Body of pancreas (tissue), 4 donors: Measurements from ENCODE around the gene MICAL1. TPM values are rescaled to one million over a fixed set of nuclear protein-coding genes. Genes with fewer than 3 reads are reported as not detected.

Source experiments
- ATAC-seq: fragments of 150-250 bp; one replicate; pipeline ENCODE4 v1.9.1; 2016
- DNase-seq, 4 donors: peaks; one replicate each; pipeline ENCODE4 v3.0.0-alpha.2; 2019
- H3K27ac ChIP-seq, 4 donors: fragments of 200-600 bp; sonication (generic); 1 replicate in 3 of 4; 2 replicates in 1 of 4; pipeline versions ENCODE4 v1.5.1 to v1.6.1; 2016 to 2019; ENCODE audit warnings: mild to moderate bottlenecking in 1 of 4, mixed read lengths in 1 of 4, moderate library complexity in 1 of 4
- H3K27me3 ChIP-seq, 2 donors: fragments of 200-600 bp; sonication (generic); one replicate each; pipeline ENCODE4 v1.6.0; 2016; ENCODE audit warnings: mild to moderate bottlenecking in 1 of 2
- H3K36me3 ChIP-seq, 2 donors: fragments of 200-600 bp; sonication (generic); replicated peaks in 1 of 2; 2 replicates each; pipeline ENCODE4 v1.5.1; 2016; ENCODE audit warnings: low read depth in 2 of 2; ENCODE audit not compliant: insufficient read depth in 1 of 2
- H3K4me1 ChIP-seq: fragments of 200-600 bp; sonication (generic); one replicate; pipeline ENCODE4 v1.6.0; 2016
- H3K4me3 ChIP-seq, 2 donors: fragments of 200-600 bp; sonication (generic); 1 replicate in 1 of 2; 2 replicates in 1 of 2; pipeline ENCODE4 v1.5.1; 2016 to 2019
- H3K9me3 ChIP-seq, 3 donors: fragments of 200-600 bp; sonication (generic); 1 replicate in 2 of 3; 2 replicates in 1 of 3; pipeline ENCODE4 v1.5.1; 2016
- POLR2A ChIP-seq, 3 donors: fragments of 450-650 bp; IDR thresholded peaks; one replicate each; pipeline ENCODE4 v1.6.1; 2016; ENCODE audit warnings: antibody characterized with exemption in 3 of 3, mild to moderate bottlenecking in 2 of 3
- WGBS, 2 donors: methylation state at CpG; one replicate each; pipeline ENCODE4 v1.1.5; 2017; 5-methylcytosine and 5-hydroxymethylcytosine counted together
- intact Hi-C: fragments of 100-400 bp; cut with DNase I; formaldehyde crosslinking; loops from one replicate; pipeline ENCODE4 v1.15.1; 2023
- total RNA-seq, 2 donors: library from RNA; depleted of rRNA; stranded (reverse); fragments of >200 nt; gene quantifications; one replicate each; pipeline ENCODE4 v1.1.0, GENCODE V29; 2016
- TF ChIP-seq, protein P1 (sequence below), 7 experiments: fragments of 450-650 bp in 4 of 7; fragments of 200-600 bp in 3 of 7; sonication (generic) in 3 of 7; IDR thresholded peaks; one replicate each; pipeline ENCODE4 v1.5.1; 2016 to 2019; ENCODE audit warnings: antibody characterized with exemption in 7 of 7

The MICAL1 gene
- total RNA-seq, 2 donors from 2014 or later = 16.1 to 26.0 TPM

GRCh38 chr6:109477184-109477583 lies 21.6 kb upstream of the MICAL1 start:
- Histone ChIP-seq H3K4me3 (no peak overlapping the region), H3K9me3 (no peaks in the 10 kb centered on the region), H3K27ac (no peak overlapping the region), H3K4me1 (peaks cover 63% of the 10 kb centered on the region), H3K36me3 (peaks cover 0 to 7% of the 10 kb centered on the region in 2 donors), H3K27me3 (no peaks in the 10 kb centered on the region)
- TF ChIP-seq, protein P1, sequence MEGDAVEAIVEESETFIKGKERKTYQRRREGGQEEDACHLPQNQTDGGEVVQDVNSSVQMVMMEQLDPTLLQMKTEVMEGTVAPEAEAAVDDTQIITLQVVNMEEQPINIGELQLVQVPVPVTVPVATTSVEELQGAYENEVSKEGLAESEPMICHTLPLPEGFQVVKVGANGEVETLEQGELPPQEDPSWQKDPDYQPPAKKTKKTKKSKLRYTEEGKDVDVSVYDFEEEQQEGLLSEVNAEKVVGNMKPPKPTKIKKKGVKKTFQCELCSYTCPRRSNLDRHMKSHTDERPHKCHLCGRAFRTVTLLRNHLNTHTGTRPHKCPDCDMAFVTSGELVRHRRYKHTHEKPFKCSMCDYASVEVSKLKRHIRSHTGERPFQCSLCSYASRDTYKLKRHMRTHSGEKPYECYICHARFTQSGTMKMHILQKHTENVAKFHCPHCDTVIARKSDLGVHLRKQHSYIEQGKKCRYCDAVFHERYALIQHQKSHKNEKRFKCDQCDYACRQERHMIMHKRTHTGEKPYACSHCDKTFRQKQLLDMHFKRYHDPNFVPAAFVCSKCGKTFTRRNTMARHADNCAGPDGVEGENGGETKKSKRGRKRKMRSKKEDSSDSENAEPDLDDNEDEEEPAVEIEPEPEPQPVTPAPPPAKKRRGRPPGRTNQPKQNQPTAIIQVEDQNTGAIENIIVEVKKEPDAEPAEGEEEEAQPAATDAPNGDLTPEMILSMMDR (IDR thresholded peaks at IDR 0.05) = no peak
- no peak for TF ChIP-seq POLR2A (IDR thresholded peaks at IDR 0.05)
- intact Hi-C loops = no loop called here
- WGBS, 2 donors = 94 to 97% methylated on average over 2 of the region's 2 CpGs
- ATAC-seq (no peak), DNase-seq (no peak)

- Histone ChIP-seq H3K4me1 (peaks cover 48% of the 10 kb centered on the region), H3K36me3 (peaks cover 0 to 6% of the 10 kb centered on the region in 2 donors)
These were observed 20.1 kb upstream of the MICAL1 start for GRCh38 chr6:109475625-109476024.

GRCh38 chr6:109474995-109475394 lies 19.4 kb upstream of the MICAL1 start:
- WGBS, 2 donors = 67 to 81% methylated on average over 4 of the region's 4 CpGs
- no peaks in the 10 kb centered on the region for H3K27me3 ChIP-seq
- H3K4me1 ChIP-seq = peaks cover 42% of the 10 kb centered on the region
- no peak overlapping the region for H3K4me3 ChIP-seq
- no peaks in the 10 kb centered on the region for H3K9me3 ChIP-seq
- H3K27ac ChIP-seq = no peak overlapping the region
- intact Hi-C loops = no loop called here
- peaks cover 0 to 6% of the 10 kb centered on the region in 2 donors for H3K36me3 ChIP-seq
- DNase-seq = no peak
- TF ChIP-seq, protein P1 (IDR thresholded peaks at IDR 0.05) = no peak
- TF ChIP-seq POLR2A (IDR thresholded peaks at IDR 0.05) = no peak
- no peak for ATAC-seq

More at GRCh38 chr6:109475625-109476024, 20.1 kb upstream of the MICAL1 start:
- no peaks in the 10 kb centered on the region for H3K27me3 ChIP-seq
- intact Hi-C loops = no loop called here
- TF ChIP-seq, protein P1 (IDR thresholded peaks at IDR 0.05) = no peak
- no peak for TF ChIP-seq POLR2A (IDR thresholded peaks at IDR 0.05)
- whole genome bisulfite sequencing, 2 donors = 58 to 60% methylated on average over 2 of the region's 2 CpGs
- H3K27ac ChIP-seq = no peak overlapping the region
- peak in 2 of 4 donors; percentile 31 to 34 for DNase-seq
- ATAC-seq = peak; percentile 53
- H3K4me3 ChIP-seq = no peak overlapping the region
- H3K9me3 ChIP-seq = no peaks in the 10 kb centered on the region

DNA sequence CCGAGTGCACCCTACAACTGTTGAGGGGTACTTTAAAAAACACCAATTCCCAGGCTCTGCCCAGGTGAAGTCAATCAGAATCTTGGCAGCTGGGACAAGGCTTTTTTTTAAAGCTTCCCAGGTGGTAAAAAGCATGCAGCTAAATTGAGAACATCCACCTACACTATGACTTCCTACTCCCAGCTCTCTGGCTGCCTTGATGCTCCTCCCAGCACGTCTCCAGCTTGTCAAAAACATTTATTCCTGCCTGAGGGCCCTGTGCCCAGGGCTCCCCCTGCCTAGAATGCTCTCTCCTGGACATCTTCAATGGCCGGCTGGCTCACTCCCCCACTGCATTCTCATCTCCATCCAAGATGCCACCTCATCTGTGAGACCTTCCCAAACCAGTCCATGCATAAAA lies 17.5 kb upstream of the MICAL1 start:
- Histone ChIP-seq H3K4me3 (no peak overlapping the region), H3K27me3 (no peaks in the 10 kb centered on the region), H3K4me1 (peaks cover 24% of the 10 kb centered on the region), H3K9me3 (no peaks in the 10 kb centered on the region), H3K36me3 (peaks cover 0 to 6% of the 10 kb centered on the region in 2 donors), H3K27ac (no peak overlapping the region)
- intact Hi-C loops = no loop called here
- 91 to 93% methylated on average over 3 of the region's 3 CpGs for WGBS, 2 donors
- TF ChIP-seq, protein P1 (IDR thresholded peaks at IDR 0.05) = no peak
- no peak for TF ChIP-seq POLR2A (IDR thresholded peaks at IDR 0.05)
- ATAC-seq (no peak), DNase-seq (no peak)
